Spleen (tissue), 7 donors: ENCODE results near the gene TRMT112.

ENCODE experiments used
- POLR2A ChIP-seq, 3 donors: fragments of 450-650 bp; IDR thresholded peaks; one replicate each; pipeline ENCODE4 v1.5.1; 2017; ENCODE audit warnings: antibody characterized with exemption in 3 of 3, mild to moderate bottlenecking in 1 of 3
- TF ChIP-seq, protein P1 (sequence below), 11 experiments: fragments of 200-600 bp in 7 of 11; fragments of 450-650 bp in 4 of 11; sonication (generic) in 4 of 11; IDR thresholded peaks in 8 of 11; conservative IDR thresholded peaks in 3 of 11; 1 replicate in 7 of 11; 2 replicates in 4 of 11; pipeline versions ENCODE4 v1.4.0 to v1.8.0; 2016 to 2021; ENCODE audit warnings: antibody characterized with exemption in 11 of 11, inconsistent platforms in 4 of 11, mild to moderate bottlenecking in 1 of 11
- donor health status: DM: no; HTN: no; CAD: no; lungs with moderate emphysema.
- donor health status: DM: no; HTN: no; CAD: no.
- donor health status: DM: no; HTN: no; CAD: no.

DNA sequence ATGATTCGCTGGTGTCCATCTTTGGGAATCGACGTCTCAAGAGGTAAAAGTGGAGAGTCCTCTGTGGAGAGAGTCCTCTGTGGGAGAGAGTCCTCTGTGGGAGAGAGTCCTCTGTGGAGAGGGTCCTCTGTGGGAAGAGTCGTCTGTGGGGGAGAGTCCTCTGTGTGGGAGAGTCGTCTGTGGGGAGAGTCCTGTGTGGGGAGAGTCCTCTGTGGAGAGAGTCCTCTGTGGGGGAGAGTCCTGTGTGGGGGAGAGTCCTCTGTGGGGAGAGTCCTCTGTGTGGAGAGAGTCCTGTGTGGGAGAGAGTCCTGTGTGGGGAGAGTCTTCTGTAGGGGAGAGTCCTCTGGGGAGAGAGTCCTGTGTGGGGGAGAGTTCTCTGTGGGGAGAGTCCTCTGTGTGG is 3.7 kb upstream of the TRMT112 start:
- TF ChIP-seq, protein P1, sequence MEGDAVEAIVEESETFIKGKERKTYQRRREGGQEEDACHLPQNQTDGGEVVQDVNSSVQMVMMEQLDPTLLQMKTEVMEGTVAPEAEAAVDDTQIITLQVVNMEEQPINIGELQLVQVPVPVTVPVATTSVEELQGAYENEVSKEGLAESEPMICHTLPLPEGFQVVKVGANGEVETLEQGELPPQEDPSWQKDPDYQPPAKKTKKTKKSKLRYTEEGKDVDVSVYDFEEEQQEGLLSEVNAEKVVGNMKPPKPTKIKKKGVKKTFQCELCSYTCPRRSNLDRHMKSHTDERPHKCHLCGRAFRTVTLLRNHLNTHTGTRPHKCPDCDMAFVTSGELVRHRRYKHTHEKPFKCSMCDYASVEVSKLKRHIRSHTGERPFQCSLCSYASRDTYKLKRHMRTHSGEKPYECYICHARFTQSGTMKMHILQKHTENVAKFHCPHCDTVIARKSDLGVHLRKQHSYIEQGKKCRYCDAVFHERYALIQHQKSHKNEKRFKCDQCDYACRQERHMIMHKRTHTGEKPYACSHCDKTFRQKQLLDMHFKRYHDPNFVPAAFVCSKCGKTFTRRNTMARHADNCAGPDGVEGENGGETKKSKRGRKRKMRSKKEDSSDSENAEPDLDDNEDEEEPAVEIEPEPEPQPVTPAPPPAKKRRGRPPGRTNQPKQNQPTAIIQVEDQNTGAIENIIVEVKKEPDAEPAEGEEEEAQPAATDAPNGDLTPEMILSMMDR (IDR thresholded peaks at IDR 0.05 in 8 of 11, conservative IDR thresholded peaks at IDR 0.05 in 3 of 11) = no peak
- no peak for TF ChIP-seq POLR2A (IDR thresholded peaks at IDR 0.05)
